Measurements from ENCODE around the gene ZNF511. TPM values are rescaled to one million over a fixed set of nuclear protein-coding genes. Genes with fewer than 3 reads are reported as not detected.

ZNF511 gene, protein sequence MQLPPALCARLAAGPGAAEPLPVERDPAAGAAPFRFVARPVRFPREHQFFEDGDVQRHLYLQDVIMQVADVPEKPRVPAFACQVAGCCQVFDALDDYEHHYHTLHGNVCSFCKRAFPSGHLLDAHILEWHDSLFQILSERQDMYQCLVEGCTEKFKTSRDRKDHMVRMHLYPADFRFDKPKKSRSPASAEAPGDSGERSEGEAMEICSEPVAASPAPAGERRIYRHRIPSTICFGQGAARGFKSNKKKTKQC
- 13.7 and 29.5 TPM in 2 replicates for total RNA-seq

GRCh38 chr10:133308421-133309099 is at the start of gene ZNF511, which contains the start of gene TUBGCP2:
TSS of gene ZNF511 (plus strand) at chr10:133308914. CDS start at chr10:133308944, 30 bp downstream.
TSS of gene TUBGCP2 (minus strand) at chr10:133308872. CDS start at chr10:133302941, 5,931 bp downstream.

DNA sequence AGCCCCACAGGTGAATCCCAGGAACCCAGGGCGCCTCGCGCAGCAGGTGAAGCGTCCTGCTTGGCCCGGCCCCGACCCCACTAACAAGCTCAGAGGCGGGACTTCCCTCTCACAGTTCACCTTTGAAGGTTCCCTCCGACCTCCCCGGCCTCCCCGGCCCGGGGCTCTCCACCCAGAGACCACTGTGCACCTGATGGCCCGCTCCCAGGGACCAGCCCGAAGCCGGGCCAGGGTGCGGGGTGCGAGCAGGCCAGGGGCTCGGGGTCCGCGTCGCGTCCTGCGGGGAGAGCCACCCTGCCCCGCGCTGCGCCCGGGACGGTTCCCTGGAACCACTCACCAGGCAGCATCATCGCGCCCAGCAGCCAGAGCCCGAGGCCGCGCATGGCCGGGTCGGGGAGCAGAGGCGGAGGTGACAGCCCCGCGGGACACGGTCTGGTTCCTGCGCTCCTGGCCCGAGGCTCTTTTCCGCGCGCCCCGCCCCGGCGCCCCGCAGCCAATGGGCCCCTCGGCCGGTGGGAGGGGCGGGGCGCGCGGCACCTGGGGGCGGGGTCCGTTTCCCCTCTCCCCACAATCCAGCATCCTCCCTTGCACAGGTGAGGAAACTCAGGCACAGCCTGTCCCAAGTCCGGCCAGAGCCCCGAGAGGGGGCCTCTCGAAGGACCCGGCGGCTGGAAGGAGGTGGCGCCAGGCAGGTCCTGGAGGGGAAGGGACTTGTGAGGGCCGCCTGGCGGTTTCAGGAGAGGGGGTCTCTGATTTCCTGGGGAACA is 32.1 kb upstream of the ZNF511 start, which contains the start of gene ADAM8:
Gene ADAM8 (minus strand): TSS at position 434 of the 767 bp plus-strand sequence. CDS start 51 bp downstream, at position 383.

GRCh38 chr10:133336577-133337369 is 28.1 kb downstream of the ZNF511 start, which contains the start of gene CALY:
TSS of gene CALY (minus strand) at chr10:133336896. CDS start at chr10:133328989, 7,907 bp downstream.

DNA sequence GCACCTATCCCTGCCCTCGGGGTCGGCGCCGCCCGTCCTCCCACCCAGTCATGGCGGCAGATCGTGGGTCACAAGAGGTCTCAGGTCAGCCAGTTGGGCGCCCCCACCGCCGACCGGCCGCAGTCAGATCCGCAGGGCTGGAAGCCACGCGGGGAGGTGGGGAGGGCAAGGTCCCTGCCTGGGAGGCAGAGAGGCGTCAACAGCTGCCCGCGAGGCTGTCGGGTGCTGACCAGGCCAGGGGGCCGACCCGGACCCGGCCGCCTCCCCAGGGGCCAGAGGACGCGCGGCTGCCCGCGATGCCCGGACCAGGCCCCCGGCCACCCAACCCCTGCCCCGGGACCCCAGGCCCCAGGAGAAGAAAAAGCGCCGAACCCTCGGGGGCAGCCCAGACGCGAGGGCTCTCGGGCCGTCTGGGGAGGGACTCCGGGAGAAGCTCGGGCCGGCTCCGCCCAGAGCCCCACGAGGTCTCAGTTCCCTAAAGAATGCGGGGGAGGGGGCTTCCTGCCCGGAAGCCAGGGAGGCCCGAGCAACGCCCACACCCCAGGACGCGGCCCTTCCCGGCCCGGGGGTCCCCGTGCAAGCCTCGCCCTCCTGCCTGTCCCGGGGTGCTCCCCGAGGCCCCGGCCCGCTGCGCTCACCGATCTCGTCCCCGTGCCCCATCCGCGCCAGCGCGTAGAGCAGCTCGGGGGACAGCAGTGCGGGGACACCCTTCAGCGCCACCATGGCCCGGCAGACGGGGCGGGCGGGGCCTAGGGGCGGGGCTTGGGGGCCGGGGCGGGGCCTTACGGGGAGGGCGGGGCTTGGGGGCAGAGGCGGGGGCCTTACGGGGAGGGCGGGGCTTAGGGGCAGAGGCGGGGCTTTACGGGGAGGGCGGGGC is 48.8 kb downstream of the ZNF511 start, which contains the start of gene FUOM:
Gene FUOM (minus strand): TSS at position 735 of the 877 bp plus-strand sequence. CDS start 12 bp downstream, at position 723.

Small RNA genes lying within 50 kb of the gene (small RNA-seq; reads per million reads assigned to genes)
- not detected for gene BANF1P2

Other genes with a start within 250 kb of the ZNF511 start
- gene ADGRA1, start 221.0 kb upstream of the ZNF511 start, total RNA-seq = not detected in 2 replicates
- 1.6 TPM in 1 of 2 replicates, not detected in the other for gene KNDC1, start 148.7 kb upstream of the ZNF511 start, total RNA-seq
- gene UTF1, start 78.7 kb upstream of the ZNF511 start, total RNA-seq = not detected in 2 replicates
- not detected in 2 replicates for gene VENTX, start 71.1 kb upstream of the ZNF511 start, total RNA-seq
- 1.2 and 1.6 TPM in 2 replicates for gene ADAM8, start 32.0 kb upstream of the ZNF511 start, total RNA-seq
- gene TUBGCP2, start within 50 bp of the ZNF511 start, total RNA-seq = 54.2 and 72.9 TPM in 2 replicates
- not detected in 2 replicates for gene CALY, start 28.0 kb downstream of the ZNF511 start, total RNA-seq
- not detected in 2 replicates for gene PRAP1, start 38.5 kb downstream of the ZNF511 start, total RNA-seq
- gene FUOM, start 49.1 kb downstream of the ZNF511 start, total RNA-seq = 4.4 and 9.8 TPM in 2 replicates
- 47.1 and 60.1 TPM in 2 replicates for gene ECHS1, start 64.4 kb downstream of the ZNF511 start, total RNA-seq
- 6.7 and 8.0 TPM in 2 replicates for gene PAOX, start 70.3 kb downstream of the ZNF511 start, total RNA-seq
- 37.6 and 38.5 TPM in 2 replicates for gene MTG1, start 85.2 kb downstream of the ZNF511 start, total RNA-seq
- not detected in 2 replicates for gene SPRN, start 115.7 kb downstream of the ZNF511 start, total RNA-seq
- gene SCART1, start 145.0 kb downstream of the ZNF511 start, total RNA-seq = 2.0 and 4.7 TPM in 2 replicates
- gene CYP2E1, start 218.4 kb downstream of the ZNF511 start, total RNA-seq = 0.54 and 1.6 TPM in 2 replicates

All from placental epithelial cell (primary cell).